HepG2 (cell line): Measurements from ENCODE around the gene MTCH2. TPM values are rescaled to one million over a fixed set of nuclear protein-coding genes. Genes with fewer than 3 reads are reported as not detected.
A peak's percentile ranks its signal among the peaks of the same experiment; 100 is the strongest.

Experiments used
- CREB1 ChIP-seq, 2 experiments: fragments of 450-650 bp in 1 of 2; IDR thresholded peaks; 2 replicates each; pipeline ENCODE4 v1.6.1; 2016 to 2017; ENCODE audit warnings: control low read depth in 1 of 2, mild to moderate bottlenecking in 1 of 2, missing compliant biosample characterization in 1 of 2, missing genetic modification characterization in 1 of 2
- FOXK2 ChIP-seq: fragments of 450-650 bp; IDR thresholded peaks from 2 replicates; pipeline ENCODE4 v1.6.1; 2016
- NFYC ChIP-seq: IDR thresholded peaks from 2 replicates; pipeline ENCODE4 v1.6.1; 2016; ENCODE audit warnings: missing genetic modification reagents, missing compliant biosample characterization
- ZNF34 ChIP-seq: sonication (generic); formaldehyde crosslinking; IDR thresholded peaks from 2 replicates; pipeline ENCODE4 v1.4.0; 2020; ENCODE audit warnings: mild to moderate bottlenecking, missing genetic modification reagents, borderline replicate concordance
- polyA plus RNA-seq, 8 experiments: library from polyadenylated mRNA; depleted of rRNA in 3 of 8; stranded (reverse) in 7 of 8; unstranded in 1 of 8; fragments of >200 nt; fragmentation: Illumina TruSeq in 4 of 8; extraction: Trizol in 4 of 8; gene quantifications; 2 replicates each; pipeline versions ENCODE4 v1.2.1 to v1.2.3, GENCODE V29; 2011 to 2016; ENCODE audit warnings: low read depth in 4 of 8, missing spikeins in 1 of 8, mixed read lengths in 1 of 8; ENCODE audit not compliant: insufficient read depth in 1 of 8
- total RNA-seq, 5 experiments: library from RNA; depleted of rRNA; stranded (reverse); fragments of >200 nt; fragmentation: Illumina TruSeq; extraction: Trizol; gene quantifications; 2 replicates each; pipeline ENCODE4 v1.2.3, GENCODE V29; 2016; ENCODE audit warnings: low read depth in 1 of 5
- TF ChIP-seq, protein P1 (sequence below): sonication (generic); formaldehyde crosslinking; IDR thresholded peaks from 2 replicates; pipeline ENCODE4 v1.8.1; 2022; ENCODE audit warnings: low read depth, mild to moderate bottlenecking, missing genetic modification reagents
- TF ChIP-seq, protein P2 (sequence below): sonication (generic); formaldehyde crosslinking; IDR thresholded peaks from 2 replicates; pipeline ENCODE4 v1.4.0; 2020; ENCODE audit warnings: missing genetic modification reagents

MTCH2 gene
- total and polyA plus RNA-seq, 2 of the 13 experiments (the other 11 are each of a cell fraction or from before 2014, with no cell fraction given), result 112 to 272 TPM

DNA sequence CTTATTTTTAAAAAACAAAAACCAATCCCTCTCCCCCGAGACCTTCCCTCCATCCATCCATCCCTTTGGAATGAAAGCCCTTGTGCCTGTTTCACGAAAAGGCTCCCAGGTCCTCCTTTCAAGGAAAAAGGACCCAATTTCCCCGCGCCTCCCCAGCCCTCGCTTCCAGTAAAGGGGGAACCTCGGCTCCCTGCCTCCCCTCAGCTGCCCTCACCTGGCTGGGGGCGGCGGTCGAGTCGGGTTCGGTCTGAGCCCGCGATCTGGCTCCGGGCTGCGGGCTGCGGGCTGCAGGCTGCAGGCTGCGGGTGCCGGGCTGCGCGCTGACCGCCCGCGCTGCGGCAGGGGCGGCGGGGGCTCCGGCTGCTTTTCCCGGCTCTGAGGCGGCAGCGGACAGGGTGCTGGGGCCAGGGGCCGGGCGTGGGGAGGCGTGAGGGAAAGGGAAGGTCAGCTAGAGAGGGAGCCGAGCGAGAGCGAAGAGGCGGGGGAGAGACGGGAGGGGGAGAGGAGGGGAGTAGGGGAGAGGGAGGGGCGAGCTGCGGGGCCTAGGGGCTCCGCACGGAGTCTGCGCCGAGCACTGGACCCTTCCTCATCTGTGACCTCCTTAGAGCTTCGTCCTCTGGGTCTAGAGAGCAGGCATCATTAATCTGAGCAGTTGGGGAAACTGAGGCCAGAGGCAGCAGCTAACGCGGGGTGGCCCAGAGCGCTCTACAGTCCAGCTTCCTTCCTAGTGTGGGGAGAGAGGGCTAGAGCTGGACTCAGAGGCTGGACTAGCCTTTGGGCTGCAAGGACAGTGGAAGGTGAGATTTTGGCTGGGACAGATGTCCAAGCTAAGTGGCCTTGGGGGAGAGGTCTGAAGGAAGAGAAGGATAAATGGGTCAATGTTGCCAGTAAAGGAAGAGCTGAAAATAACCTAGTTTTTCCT is 48.2 kb downstream of the MTCH2 start, which contains the start of gene C1QTNF4 (continued):
- TF ChIP-seq, protein P1, sequence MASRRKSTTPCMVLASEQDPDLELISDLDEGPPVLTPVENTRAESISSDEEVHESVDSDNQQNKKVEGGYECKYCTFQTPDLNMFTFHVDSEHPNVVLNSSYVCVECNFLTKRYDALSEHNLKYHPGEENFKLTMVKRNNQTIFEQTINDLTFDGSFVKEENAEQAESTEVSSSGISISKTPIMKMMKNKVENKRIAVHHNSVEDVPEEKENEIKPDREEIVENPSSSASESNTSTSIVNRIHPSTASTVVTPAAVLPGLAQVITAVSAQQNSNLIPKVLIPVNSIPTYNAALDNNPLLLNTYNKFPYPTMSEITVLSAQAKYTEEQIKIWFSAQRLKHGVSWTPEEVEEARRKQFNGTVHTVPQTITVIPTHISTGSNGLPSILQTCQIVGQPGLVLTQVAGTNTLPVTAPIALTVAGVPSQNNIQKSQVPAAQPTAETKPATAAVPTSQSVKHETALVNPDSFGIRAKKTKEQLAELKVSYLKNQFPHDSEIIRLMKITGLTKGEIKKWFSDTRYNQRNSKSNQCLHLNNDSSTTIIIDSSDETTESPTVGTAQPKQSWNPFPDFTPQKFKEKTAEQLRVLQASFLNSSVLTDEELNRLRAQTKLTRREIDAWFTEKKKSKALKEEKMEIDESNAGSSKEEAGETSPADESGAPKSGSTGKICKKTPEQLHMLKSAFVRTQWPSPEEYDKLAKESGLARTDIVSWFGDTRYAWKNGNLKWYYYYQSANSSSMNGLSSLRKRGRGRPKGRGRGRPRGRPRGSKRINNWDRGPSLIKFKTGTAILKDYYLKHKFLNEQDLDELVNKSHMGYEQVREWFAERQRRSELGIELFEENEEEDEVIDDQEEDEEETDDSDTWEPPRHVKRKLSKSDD, result no peak
- TF ChIP-seq, protein P2, sequence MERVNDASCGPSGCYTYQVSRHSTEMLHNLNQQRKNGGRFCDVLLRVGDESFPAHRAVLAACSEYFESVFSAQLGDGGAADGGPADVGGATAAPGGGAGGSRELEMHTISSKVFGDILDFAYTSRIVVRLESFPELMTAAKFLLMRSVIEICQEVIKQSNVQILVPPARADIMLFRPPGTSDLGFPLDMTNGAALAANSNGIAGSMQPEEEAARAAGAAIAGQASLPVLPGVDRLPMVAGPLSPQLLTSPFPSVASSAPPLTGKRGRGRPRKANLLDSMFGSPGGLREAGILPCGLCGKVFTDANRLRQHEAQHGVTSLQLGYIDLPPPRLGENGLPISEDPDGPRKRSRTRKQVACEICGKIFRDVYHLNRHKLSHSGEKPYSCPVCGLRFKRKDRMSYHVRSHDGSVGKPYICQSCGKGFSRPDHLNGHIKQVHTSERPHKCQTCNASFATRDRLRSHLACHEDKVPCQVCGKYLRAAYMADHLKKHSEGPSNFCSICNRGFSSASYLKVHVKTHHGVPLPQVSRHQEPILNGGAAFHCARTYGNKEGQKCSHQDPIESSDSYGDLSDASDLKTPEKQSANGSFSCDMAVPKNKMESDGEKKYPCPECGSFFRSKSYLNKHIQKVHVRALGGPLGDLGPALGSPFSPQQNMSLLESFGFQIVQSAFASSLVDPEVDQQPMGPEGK (CRISPR knock-in tag), result peak; percentile 18; the same call in 1 of the 2 replicates
- no peak for TF ChIP-seq FOXK2
- TF ChIP-seq ZNF34 (CRISPR knock-in tag), result no peak
- TF ChIP-seq CREB1 (IDR thresholded peaks at IDR 0.05), result no peak
- no peak for TF ChIP-seq CREB1 (CRISPR knock-in tag; IDR thresholded peaks at IDR 0.05)
- TF ChIP-seq NFYC (CRISPR knock-in tag), result no peak
